H1 (cell line): ENCODE results near the gene NDUFA5. TPM values are rescaled to one million over a fixed set of nuclear protein-coding genes. Genes with fewer than 3 reads are reported as not detected.
A peak's percentile ranks its signal among the peaks of the same experiment; 100 is the strongest.

Source experiments
- ATF2 ChIP-seq: IDR thresholded peaks from 2 replicates; pipeline ENCODE4 v1.6.1; 2012; ENCODE audit warnings: low read length, inconsistent platforms
- ATF3 ChIP-seq: IDR thresholded peaks from 2 replicates; pipeline ENCODE4 v1.6.1; 2011; ENCODE audit warnings: low read depth, mild to moderate bottlenecking, low read length; ENCODE audit not compliant: insufficient read depth
- CBX5 ChIP-seq: fragments of 300-800, 300-1000 bp; sonication (generic); IDR thresholded peaks from 2 replicates; pipeline ENCODE4 v1.7.1; 2016; ENCODE audit warnings: antibody characterized with exemption, low read length, low read depth
- CHD2 ChIP-seq: IDR thresholded peaks from 2 replicates; pipeline ENCODE4 v1.6.1; 2012; ENCODE audit warnings: low read length, improper control_type of control experiment
- CREB1 ChIP-seq: IDR thresholded peaks from 2 replicates; pipeline ENCODE4 v1.6.1; 2012; ENCODE audit warnings: inconsistent platforms
- CTCF ChIP-seq, 3 experiments: IDR thresholded peaks; 1 replicate in 2 of 3; 2 replicates in 1 of 3; pipeline versions ENCODE4 v1.5.1 to v1.6.1; 2011; ENCODE audit warnings: low read length in 3 of 3, mild to moderate bottlenecking in 3 of 3, inconsistent platforms in 2 of 3, low read depth in 1 of 3, moderate library complexity in 1 of 3; ENCODE audit not compliant: insufficient read depth in 1 of 3; ENCODE audit errors: control extremely low read depth in 1 of 3
- EZH2 ChIP-seq: fragments of 200-600 bp; sonication (generic); IDR thresholded peaks from 2 replicates; pipeline ENCODE4 v1.7.1; 2012; ENCODE audit warnings: low read depth, mild to moderate bottlenecking, moderate library complexity, low read length, inconsistent platforms; ENCODE audit not compliant: severe bottlenecking
- KDM5A ChIP-seq: fragments of 200-600 bp; IDR thresholded peaks from 2 replicates; pipeline ENCODE4 v1.7.1; 2012; ENCODE audit warnings: mild to moderate bottlenecking, low read length, inconsistent platforms, mixed read lengths
- MAFK ChIP-seq: IDR thresholded peaks from 2 replicates; pipeline ENCODE4 v1.6.1; 2012; ENCODE audit warnings: low read depth, mild to moderate bottlenecking, improper control_type of control experiment, low read length
- PHF8 ChIP-seq: fragments of 200-600 bp; sonication (generic); conservative IDR thresholded peaks from 2 replicates; pipeline ENCODE4 v1.7.1; 2012; ENCODE audit warnings: low read depth, mild to moderate bottlenecking, inconsistent platforms, low read length, moderate library complexity
- POLR2AphosphoS5 ChIP-seq: IDR thresholded peaks from 2 replicates; pipeline ENCODE4 v1.6.1; 2011; ENCODE audit warnings: low read depth, low read length
- RAD21 ChIP-seq, 2 experiments: IDR thresholded peaks in 1 of 2; conservative IDR thresholded peaks in 1 of 2; 2 replicates each; pipeline ENCODE4 v1.6.1; 2011; ENCODE audit warnings: low read depth in 2 of 2, low read length in 2 of 2, improper control_type of control experiment in 1 of 2, inconsistent platforms in 1 of 2, mild to moderate bottlenecking in 1 of 2, moderate library complexity in 1 of 2
- RXRA ChIP-seq: IDR thresholded peaks from 2 replicates; pipeline ENCODE4 v1.6.1; 2011; ENCODE audit warnings: low read depth, mild to moderate bottlenecking, low read length, moderate library complexity; ENCODE audit not compliant: insufficient read depth
- SAP30 ChIP-seq: fragments of 300-600 bp; sonication (generic); IDR thresholded peaks from 2 replicates; pipeline ENCODE4 v1.7.1; 2012; ENCODE audit warnings: low read length, moderate library complexity, mild to moderate bottlenecking, inconsistent platforms; ENCODE audit not compliant: insufficient read depth, insufficient replicate concordance
- SP2 ChIP-seq: IDR thresholded peaks from 2 replicates; pipeline ENCODE4 v1.6.1; 2012; ENCODE audit warnings: mild to moderate bottlenecking, low read length, inconsistent platforms
- SP4 ChIP-seq: IDR thresholded peaks from 2 replicates; pipeline ENCODE4 v1.6.1; 2012; ENCODE audit warnings: low read length, inconsistent platforms
- TAF1 ChIP-seq: IDR thresholded peaks from 2 replicates; pipeline ENCODE4 v1.6.1; 2011; ENCODE audit warnings: mild to moderate bottlenecking, low read depth, low read length
- TEAD4 ChIP-seq: IDR thresholded peaks from 2 replicates; pipeline ENCODE4 v1.6.1; 2012; ENCODE audit warnings: low read depth, low read length, inconsistent platforms, mixed read lengths
- polyA plus RNA-seq, 7 experiments: library from polyadenylated mRNA; depleted of rRNA in 3 of 7; stranded (reverse) in 5 of 7; unstranded in 2 of 7; fragments of >200 nt in 5 of 7; fragments of 200-250 nt in 2 of 7; gene quantifications; 1 replicate in 5 of 7; 2 replicates in 1 of 7; 4 replicates in 1 of 7; pipeline versions ENCODE4 v1.2.1 to v1.2.3, GENCODE V29; 2011 to 2013; ENCODE audit warnings: missing spikeins in 2 of 7, mixed read lengths in 2 of 7
- total RNA-seq: library from RNA; stranded (reverse); fragmentation: NEBNext Ultra II Directional; extraction: Animal tissue kit (Norgen Biotek cat#: 25700); gene quantifications from 2 replicates; pipeline ENCODE4 v1.2.1, GENCODE V29; 2021

The NDUFA5 gene
- total and polyA plus RNA-seq, 2 of the 8 experiments (the other 6 are each of a cell fraction or from before 2014, with no cell fraction given) = 7.6 to 76.3 TPM

- TF ChIP-seq SP2 = no peak
- peak; percentile 80 for TF ChIP-seq PHF8
- peak; percentile 87 for TF ChIP-seq KDM5A
- TF ChIP-seq CTCF (IDR thresholded peaks at IDR 0.05; ENCODE audit: control extremely low read depth in 1 of 3, insufficient read depth in 1 of 3, low read depth in 1 of 3, low read length in 3 of 3) = no peak
- TF ChIP-seq TAF1 = peak; percentile 83
- no peak for TF ChIP-seq MAFK
- peak; percentile 85 for TF ChIP-seq SAP30
- TF ChIP-seq POLR2AphosphoS5 = peak; percentile 74
- TF ChIP-seq ATF2 = 0 out of 2 replicates have a peak, but pooled peaks have one; percentile 39
- no peak for TF ChIP-seq ATF3
- no peak for TF ChIP-seq EZH2
- TF ChIP-seq RAD21 (IDR thresholded peaks at IDR 0.05 in 1 of 2, conservative IDR thresholded peaks at IDR 0.05 in 1 of 2; ENCODE audit: low read depth in 2 of 2, low read length in 2 of 2) = no peak
- TF ChIP-seq TEAD4 = 0 out of 2 replicates have a peak, but pooled peaks have one; percentile 46
- 0 out of 2 replicates have a peak, but pooled peaks have one; percentile 10 for TF ChIP-seq CHD2
- peak; percentile 90 for TF ChIP-seq CREB1
- TF ChIP-seq CBX5 = no peak
- no peak for TF ChIP-seq RXRA
- TF ChIP-seq SP4 = no peak; the same call in 1 of the 2 replicates
These were observed at the start of gene NDUFA5 (continued) for GRCh38 chr7:123557398-123558288.
